ENCODE results near the gene TADA2B.
"Not testable (repeated sequence)": the region's sequence is repeated elsewhere in the genome, so short reads cannot be mapped to it uniquely, and the experiment has no call there.

Gene TADA2B

DNA sequence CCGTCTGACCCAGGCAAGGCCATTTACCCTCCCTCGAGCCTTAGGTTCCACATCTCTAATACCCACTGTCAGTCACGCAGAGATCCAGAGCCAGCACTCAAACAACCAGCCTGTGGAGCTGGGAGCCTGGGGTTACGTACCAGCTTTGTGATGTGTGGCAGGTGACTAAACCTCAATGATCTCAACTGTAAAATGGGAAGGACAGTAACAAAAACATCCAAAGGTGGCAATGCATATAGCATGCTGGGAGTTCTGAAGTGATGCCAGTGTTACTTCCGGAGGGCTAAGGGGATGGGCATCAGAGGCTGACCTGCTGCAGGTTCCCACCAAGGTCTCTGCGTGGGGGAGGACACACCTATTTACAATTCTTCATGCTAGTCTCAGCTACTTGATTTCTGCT is 18.6 kb downstream of the TADA2B start:
- DNase-seq = no peak

DNA sequence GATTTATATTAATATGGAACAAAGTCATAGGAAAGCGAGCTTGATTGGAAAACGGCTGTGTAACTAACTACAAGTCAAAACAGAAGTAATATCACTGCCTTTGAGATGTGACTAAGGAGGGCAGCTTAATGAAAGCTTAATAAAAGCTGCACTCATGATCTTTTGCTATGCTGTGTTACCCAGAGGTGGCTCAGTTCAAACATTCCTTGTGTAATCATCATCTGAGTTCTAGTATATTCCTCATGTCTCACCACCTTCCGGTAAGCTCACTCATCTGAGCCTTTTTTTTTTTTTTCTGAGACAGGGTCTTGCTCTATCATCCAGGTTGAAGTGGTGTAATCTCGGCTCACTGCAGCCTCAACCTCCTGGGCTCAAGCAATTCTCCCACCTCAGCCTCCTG is 19.6 kb downstream of the TADA2B start:
- no peak for DNase-seq

DNA sequence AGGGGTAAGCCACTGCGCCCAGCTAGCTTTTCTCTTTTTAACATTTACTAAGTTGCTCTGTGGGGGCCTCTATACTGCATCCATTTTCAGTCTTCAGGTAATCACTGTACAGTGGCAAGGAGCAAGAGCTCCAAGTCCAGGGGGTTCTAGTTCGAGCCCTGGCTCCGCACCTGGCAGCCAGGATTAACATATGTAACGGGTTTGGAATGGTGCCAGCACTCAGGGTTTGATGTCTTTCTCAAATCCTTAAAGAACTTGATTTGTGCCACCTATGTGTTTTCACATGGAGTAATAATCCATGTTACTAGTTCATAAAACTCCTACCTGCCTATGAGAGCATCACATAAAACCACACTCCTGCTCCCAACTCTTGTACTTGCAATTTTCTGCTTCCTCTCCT is 20.2 kb downstream of the TADA2B start:
- DNase-seq = no peak

DNA sequence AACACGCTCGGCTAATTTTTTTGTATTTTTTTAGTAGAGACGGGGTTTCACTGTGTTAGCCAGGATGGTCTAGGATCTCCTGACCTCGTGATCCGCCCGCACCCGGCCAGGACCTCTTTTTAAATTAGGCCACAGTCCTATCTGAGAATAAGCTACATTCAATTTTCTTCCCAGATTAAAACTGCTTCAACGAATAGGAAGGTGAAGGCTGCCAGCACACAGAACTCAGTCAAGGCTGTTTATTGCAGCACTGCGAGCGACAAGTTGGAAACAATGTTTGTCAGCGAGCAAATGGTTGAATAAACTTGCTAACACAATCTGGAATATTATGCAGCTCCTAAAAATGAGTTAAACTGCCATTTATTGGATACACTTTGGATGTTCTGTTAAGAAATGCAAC is 22.8 kb downstream of the TADA2B start:
- DNase-seq = no peak

DNA sequence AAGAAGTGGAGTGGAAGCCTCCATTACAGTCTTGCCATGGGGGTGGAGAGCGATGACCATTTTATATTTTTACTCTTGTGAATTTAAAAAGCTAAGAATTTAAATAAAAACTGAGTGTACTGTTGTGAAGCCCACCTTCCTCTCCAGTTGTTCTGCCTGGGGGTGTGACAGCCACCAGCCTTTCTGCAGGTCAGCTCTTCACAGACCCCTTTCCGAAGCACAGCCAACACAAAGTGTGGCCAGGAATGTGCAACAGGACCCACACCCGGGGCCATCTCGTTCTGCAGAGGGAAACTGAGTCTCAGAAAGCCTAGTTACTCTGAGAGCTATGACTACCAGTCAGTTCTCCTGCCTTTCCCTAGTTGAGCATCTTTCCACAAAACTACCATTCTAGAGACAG is 23.3 kb downstream of the TADA2B start:
- DNase-seq = no peak

DNA sequence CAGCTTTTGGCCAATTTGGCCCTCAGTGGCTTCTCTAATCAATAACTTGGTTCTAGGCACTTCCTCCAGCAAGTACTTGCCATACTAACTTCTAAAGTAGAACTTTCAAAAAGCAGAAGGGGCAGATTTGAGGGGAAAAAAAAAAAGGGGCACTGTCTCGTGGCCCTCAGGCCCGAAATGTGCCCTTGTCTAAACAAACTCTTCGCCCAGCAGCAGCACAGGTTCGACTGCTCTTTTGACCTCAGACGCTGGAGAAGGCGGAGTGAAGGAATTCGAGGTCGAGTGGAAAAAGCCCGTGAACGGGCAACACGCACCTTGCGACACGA is 23.9 kb downstream of the TADA2B start:
- DNase-seq = no peak

DNA sequence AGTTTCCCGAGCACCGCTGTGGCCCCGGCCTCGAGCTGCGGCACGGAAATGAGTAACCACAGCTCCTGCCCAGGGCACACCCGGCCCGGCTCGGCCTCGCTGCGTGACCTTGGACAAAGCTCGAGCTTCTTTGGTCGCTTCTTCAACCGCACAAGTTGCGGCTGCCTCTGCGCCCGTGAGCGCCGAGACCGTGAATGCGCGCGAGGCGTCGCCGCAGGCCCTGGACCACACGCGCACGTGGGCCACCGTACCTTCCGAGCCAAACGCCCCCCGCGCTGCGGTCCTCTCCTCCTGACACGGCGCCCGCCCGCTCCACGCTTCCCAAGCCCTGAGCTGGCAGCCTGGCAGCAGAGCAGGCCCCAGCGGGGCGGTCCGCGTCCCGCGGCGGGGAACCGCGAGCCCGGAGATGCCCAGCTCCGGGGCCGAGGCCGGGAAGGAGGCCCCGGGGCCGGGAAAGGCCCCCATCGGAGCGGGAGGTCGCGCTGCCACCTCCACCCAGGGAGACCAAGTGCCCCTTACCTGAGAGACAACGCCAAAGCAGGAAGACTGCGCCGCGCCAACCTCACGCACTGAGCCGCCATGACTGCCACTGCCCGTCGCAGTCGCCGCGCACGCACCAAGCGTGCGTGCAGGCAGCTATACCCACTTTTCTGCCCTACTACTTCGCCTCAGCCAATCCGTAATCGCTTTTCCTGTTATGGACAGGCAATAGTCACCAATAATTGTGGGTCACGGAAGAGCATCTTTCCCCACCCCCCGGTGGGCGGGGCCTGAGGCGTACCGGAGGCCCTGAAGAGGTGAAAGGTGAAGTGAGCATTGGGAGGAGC is 24.5 kb downstream of the TADA2B start, which contains the start of gene GRPEL1:
TSS of gene GRPEL1 (minus strand) at position 613 of the 827 bp plus-strand sequence. CDS start at position 581, 32 bp downstream.
- peak; percentile 98 for DNase-seq

DNA sequence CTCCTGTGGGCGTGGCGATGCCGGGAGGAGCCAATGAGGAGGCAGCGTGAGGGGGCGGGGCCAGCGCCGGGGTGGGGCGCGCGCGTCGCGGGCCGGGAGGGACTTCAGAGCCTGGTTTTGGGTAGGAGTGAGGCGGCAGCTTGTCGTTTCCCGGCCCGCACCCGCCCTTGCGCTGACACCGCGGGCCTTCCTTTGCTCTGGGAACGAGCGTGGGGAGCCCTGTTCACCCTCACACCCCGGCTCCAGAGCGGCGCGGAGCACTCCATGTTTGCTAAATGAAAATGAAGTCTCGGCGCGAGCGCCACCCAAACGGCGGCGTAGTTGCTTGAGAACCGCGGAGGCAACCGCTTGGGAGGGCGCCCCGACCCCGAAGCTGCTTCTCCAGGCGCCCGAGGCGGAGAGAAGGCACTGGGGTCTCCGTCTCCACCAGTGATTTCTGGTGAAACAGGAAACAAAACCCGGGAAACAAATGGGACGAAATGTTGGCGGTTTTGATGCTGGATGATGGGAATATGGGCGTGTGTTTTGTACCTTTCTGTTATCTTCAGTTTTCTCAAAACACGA is 25.2 kb downstream of the TADA2B start:
- no peak for DNase-seq

DNA sequence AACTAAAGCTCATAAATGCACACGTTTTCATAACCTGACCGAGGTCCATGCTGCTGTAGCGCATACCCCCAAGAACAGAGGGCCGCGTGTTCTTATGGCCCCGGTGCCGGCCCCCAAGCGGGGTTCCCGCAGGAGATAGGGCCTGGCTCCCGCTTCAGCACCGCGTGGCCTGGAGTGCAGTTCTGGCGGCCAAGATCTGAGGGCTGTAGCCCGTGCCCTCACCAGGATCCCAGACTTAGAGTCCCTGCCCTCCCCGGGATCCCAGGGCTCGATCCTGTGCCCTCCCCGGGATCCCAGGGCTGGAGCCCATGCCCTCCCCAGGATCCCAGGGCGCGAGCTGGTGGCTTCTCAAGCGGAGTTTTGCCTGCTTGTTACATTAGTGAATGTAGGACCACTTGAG is 25.7 kb downstream of the TADA2B start:
- DNase-seq = no peak

DNA sequence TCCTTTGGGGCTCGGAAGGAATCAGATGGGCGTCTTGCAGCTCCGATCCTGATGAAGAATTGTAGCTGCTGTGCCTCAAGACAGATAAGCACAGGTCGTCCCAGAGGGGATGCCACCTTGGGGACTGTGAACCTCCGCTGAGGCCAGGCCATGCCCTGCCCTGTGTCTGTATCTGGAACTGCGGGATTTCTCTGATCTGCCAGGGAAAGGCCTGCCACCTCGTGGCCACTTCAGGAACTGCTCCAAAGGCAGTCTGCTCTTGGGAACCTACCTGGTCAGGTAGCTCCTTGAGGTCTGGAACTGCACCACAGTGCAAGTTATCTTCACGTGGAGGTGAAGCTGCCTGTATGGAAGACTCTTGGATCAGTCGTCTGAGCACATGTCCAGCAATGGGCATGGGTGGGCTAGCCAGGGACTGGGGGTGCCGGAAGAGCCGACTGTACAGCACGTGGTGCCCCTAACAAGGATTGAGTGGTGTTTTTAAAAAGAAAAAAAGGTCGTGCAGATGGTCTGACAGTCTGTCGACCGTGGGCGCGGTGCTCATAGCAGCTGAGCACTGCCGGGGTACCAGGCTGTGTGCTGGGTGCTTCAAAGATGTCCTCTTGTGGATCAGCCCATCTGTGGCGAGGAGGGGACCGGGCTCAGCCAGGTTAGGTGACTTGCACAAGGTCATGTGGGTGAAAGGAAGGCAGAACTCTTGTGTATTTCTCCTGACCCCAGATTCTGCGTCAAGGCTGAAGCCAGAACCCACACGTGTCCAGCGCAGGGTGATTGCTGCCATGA is 27.7 kb downstream of the TADA2B start:
- DNase-seq = peak; percentile 43

DNA sequence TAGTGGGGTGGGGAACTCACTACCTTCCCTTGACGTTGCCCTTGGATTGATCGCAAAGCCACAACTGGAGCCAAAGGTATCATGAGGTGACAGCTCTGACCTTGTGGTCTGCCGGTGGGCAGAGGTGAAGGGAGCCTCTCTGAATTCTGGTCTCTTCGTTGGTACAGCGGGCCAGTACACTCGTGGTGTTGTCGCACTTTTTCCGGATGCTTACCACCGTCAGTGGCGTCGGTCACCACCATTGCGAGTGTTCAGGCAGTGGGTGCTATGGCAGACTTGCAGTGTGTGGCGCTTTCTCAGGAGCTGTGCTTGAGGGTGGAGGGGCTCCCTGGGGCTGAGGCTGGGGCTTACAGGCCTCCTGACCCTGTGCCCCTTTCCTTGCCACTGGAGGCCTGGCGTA is 29.9 kb downstream of the TADA2B start:
- DNase-seq = no peak

DNA sequence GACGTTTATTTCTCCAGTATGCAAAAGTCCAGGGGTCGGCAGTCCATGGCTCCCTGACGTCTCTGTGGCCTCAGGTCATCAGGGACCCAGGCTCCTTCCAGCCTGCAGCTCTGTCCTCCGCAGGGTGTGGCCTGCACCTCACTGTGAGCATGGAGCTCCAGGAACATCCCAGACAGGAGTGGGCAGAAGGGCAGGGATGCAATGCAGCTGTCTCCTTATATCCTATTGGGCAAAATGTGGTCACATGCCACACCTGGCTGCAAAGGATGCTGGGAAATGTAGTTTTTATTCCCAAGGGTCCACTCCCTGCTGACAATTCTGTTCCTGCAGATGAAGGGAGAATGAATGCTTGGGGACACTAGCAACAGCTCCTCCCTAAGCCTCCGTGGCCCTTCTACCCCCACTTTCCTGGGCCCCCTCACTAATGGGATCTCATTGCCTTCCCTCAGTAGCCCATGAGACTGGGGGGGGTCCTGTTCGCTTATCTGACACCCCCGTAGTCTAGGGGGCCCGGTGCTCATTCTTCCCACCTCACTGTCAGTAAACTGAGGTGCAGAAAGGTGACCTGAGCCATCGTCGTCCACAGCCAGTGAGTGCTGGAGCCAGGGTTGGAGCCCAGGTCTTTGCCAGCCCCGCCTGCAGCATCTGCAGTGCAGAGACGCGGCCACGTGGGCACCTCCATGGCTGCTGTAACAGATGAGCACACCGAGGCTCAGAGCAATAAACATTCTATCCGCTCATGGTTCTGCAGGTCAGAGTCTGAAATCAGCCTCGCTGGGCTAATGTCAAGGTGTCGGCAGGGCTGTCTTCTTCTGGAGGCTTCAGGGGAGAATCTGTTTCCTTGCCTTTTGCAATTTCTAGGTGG is 30.6 kb downstream of the TADA2B start:
- DNase-seq = no peak

DNA sequence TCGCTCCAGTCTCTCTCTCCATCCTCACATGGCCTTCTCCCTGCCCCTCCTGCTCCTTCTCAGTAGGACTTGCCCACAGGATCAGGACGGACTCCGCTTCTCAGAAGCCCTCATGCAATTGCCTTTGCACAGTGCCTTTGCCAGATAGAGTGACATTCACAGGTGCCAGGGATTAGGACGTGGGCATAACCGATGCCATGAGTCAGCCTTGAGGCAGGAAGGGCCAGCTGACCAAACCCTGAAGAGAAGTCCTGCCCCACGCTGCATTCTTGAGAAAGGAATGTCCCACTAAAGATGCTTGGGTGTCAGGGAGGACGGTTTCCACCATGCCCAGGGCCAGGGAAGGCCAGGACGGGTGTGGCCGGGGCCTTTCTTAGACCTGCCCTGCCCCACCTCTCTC is 31.3 kb downstream of the TADA2B start:
- DNase-seq = no peak

DNA sequence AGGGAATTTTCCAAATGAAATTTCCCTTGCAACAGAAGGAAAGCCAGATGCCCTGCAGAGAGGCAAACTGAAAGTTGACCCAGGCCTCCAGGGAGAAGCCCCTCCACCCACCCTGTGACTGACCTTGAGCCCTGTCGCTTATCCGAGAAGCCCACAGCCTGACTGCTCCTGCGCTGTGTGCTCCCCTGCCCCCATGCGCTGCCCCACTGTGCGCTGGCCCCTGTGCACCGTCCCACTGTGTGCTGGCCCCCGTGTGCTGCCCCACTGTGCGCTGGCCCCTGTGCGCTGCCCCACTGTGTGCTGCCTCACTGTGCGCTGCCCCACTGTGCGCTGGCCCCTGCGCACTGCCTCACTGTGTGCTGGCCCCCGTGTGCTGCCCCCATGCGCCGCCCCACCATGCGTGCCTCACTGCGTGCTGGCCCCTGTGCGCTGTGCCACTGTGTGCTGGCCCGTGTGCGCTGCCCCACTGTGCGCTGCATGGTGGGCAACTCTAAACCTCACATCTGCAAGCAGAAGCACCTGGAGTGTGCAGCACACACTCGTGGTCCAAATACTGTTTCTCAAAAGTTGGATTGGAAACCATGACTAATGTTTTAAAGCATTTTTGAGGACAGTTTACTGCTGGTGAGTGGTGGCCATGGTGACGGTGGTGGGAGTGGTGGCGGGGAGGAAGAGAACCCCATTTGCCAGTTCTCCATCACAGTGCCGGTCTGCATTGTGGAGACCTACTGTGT is 33.0 kb downstream of the TADA2B start:
- DNase-seq = no peak

DNA sequence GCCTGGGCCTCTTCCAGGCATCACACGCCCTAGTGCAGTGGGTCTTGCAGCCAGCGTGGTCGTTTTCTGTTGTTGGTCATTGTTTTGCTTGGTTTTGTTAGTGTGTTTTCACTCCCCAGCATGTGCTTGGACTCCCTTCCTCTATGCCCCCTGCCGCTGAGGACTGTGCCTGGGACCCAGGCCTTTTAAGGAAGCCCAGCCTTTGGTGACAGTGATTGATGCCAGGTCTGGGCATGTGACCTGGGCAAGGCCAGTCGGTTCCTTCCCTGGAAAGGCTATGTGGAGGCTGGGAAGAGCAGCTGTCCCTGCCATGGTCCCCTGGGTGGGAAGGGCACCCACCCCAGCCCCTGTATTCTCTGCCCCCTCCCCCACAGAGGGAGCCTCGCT is 33.5 kb downstream of the TADA2B start:
- DNase-seq = no peak

DNA sequence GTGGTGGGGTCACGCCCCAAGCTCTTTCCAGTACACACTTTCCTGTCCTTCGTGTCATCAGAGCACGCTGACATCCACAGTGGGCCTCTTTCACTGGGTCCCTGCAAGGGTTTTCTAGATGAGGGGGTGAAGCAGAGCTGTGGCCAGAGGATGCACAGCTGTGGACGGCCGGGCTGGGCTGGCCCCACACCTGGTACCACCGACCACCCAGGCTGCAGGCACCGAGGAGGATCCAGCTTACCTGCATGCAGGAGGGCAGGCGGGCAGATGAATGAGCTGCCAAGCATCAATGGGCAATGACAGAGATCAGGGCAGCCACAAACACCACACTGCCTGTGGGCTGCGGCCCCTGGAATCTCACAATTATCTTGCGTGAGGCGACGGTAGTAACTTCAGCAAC is 34.2 kb downstream of the TADA2B start:
- DNase-seq = no peak

DNA sequence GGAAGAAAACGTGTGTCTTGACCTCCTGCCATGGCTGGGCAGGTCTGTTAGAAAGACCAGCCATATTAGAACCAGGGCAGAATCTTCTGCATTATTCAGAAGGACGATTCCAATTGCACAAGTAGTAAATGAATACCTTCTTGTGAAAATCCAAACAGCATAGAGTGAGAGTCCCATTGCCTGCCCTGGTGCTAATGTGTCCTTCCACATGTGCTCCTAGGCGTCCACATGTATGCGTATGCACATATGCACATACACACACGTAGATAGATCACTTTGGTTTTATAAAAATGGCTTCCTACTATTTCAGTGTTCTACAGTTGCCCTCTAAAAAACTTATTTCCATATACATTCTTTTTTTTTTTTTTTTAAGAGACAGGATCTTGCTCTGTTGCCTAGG is 34.9 kb downstream of the TADA2B start:
- DNase-seq = no peak

DNA sequence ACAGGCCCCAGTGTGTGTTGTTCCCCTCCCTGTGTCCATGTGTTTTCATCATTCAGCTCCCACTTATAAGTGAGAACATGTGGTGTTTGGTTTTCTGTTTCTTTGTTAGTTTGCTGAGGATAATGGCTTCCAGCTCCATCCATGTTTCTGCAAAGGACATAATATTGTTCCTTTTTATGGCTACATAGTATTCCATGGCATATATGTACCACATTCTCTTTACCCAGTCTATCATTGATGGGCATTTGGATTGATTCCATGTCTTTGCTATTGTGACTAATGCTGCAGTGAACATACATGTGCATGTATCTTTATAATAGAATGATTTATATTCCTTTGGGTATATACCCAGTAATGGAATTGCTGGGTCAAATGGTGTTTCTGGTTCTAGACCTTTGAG is 36.3 kb downstream of the TADA2B start:
- DNase-seq = not testable (repeated sequence)

DNA sequence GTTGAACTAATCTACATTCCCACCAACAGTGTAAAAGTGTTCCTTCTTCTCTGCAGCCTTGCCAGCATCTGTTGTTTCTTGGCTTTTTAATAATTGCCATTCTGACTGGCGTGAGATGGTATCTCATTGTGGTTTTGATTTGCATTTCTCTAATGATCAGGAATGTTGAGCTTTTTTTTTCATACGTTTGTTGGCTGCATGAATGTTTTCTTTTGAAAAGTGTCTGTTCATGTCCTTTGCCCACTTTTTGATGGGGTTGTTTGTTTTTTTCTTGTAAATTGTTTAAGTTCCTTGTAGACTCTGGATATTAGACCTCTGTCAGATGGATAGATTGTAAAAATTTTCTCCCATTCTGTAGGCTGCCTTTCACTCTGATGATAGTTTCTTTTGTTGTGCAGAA is 36.7 kb downstream of the TADA2B start:
- not testable (repeated sequence) for DNase-seq

DNA sequence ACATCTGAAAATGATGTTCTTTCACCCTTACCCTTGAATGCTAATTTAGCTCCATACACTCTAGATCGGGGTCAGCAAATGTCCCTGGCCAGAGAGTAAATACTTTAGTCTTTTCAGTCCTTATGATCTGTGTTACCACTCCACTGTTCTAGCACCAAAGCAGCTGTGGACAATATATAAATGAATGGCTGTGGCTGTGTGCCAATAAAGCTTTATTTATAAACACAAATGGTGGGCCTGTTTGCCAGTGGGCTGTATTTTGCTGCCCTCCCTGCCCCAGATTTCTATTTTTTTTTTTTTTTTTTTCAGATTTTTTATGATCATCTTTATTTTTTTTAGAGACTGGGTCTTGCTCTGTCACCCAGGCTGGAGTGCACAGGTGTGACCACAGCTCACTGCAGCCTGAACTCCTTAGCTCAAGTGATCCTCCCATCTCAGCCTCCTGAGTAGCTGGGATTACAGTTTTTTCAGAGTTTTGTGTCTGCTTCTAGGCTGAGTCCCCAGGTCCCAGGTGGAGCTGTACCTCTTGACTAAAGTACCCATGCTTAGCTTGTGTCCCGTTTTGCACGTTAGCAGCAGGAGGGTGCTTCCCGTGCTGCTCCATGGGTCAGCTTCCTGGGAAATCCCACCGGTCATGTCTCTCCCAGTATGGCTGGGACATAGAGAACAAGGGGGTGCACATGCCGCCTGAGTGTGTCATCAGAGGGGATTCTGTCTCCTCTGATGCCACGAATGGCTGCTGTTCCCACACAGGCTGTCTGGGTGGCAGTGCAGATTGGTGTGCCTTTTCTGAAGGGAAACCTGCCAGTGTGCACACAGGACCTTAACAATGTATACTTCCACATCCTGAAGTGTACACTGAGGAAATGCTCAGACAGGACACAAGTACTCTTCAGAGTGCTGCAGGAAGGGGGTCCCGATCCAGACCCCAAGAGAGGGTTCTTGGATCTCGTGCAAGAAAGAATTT is 40.7 kb downstream of the TADA2B start:
- DNase-seq = no peak

DNA sequence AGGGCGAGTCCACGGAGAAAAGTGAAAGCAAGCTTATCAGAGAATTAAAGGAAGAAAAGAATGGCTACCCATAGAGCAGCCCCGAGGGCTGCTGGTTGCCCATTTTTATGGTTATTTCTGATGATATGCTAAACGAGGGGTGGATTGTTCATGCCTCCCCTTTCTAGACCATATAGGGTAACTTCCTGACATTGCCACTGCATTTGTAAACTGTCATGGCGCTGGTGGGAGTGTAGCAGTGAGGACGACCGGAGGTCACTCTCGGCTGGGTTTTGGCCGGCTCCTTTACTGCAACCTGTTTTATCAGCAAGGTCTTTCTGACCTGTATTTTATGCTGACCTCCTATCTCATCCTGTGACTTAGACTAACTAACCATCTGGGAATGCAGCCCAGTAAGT is 41.4 kb downstream of the TADA2B start:
- DNase-seq = not testable (repeated sequence)
